ENCODE results near the gene TMEM125. TPM values are rescaled to one million over a fixed set of nuclear protein-coding genes. Genes with fewer than 3 reads are reported as not detected.

TMEM125 gene
- total RNA-seq, 2 experiments from 2014 or later = 0.12 TPM; not detected in 1

GRCh38 chr1:43304771-43305300 lies 35.1 kb downstream of the TMEM125 start:
- H3K27ac Mint-ChIP-seq = no peak overlapping the region
- ChIA-PET POLR2A (no interaction called here), CTCF (no interaction called here)
- no peak for DNase-seq
- H3K4me3 Mint-ChIP-seq = no peak overlapping the region
- H3K9me3 Mint-ChIP-seq = no peaks in the 10 kb centered on the region
- peaks cover 4% of the 10 kb centered on the region for H3K27me3 Mint-ChIP-seq
- intact Hi-C loops (cut with micrococcal nuclease) = no loop called here
- H3K4me1 Mint-ChIP-seq (ENCODE audit: low read depth) = no peaks in the 10 kb centered on the region
- H3K36me3 Mint-ChIP-seq = no peaks in the 10 kb centered on the region

- DNase-seq = no peak
- intact Hi-C loops (cut with micrococcal nuclease) = no loop called here
- H3K9me3 Mint-ChIP-seq = no peaks in the 10 kb centered on the region
- H3K27me3 Mint-ChIP-seq = peaks cover 4% of the 10 kb centered on the region
- H3K27ac Mint-ChIP-seq = no peak overlapping the region
- ChIA-PET CTCF (no interaction called here), POLR2A (no interaction called here)
- no peak overlapping the region for H3K4me3 Mint-ChIP-seq
- H3K4me1 Mint-ChIP-seq (ENCODE audit: low read depth) = no peaks in the 10 kb centered on the region
- no peaks in the 10 kb centered on the region for H3K36me3 Mint-ChIP-seq
Measured at GRCh38 chr1:43305461-43305860, 35.7 kb downstream of the TMEM125 start.

GRCh38 chr1:43305926-43306687 lies 36.3 kb downstream of the TMEM125 start:
- intact Hi-C loops (cut with micrococcal nuclease) = no loop called here
- H3K27ac Mint-ChIP-seq = no peak overlapping the region
- H3K27me3 Mint-ChIP-seq = peaks cover 4% of the 10 kb centered on the region
- H3K36me3 Mint-ChIP-seq = no peaks in the 10 kb centered on the region
- ChIA-PET POLR2A (no interaction called here), CTCF (no interaction called here)
- DNase-seq = no peak
- H3K4me3 Mint-ChIP-seq = no peak overlapping the region
- no peaks in the 10 kb centered on the region for H3K9me3 Mint-ChIP-seq
- no peaks in the 10 kb centered on the region for H3K4me1 Mint-ChIP-seq (ENCODE audit: low read depth)

- H3K36me3 Mint-ChIP-seq = no peaks in the 10 kb centered on the region
- ChIA-PET CTCF (no interaction called here), POLR2A (no interaction called here)
- no peaks in the 10 kb centered on the region for H3K4me1 Mint-ChIP-seq (ENCODE audit: low read depth)
- no peaks in the 10 kb centered on the region for H3K9me3 Mint-ChIP-seq
- no peak for DNase-seq
- H3K4me3 Mint-ChIP-seq = no peak overlapping the region
- H3K27ac Mint-ChIP-seq = no peak overlapping the region
- intact Hi-C loops (cut with micrococcal nuclease) = no loop called here
- peaks cover 4% of the 10 kb centered on the region for H3K27me3 Mint-ChIP-seq
Measured at GRCh38 chr1:43306688-43307457, 37.1 kb downstream of the TMEM125 start.

- Mint-ChIP-seq H3K27me3 (peaks cover 4% of the 10 kb centered on the region), H3K4me3 (no peak overlapping the region), H3K36me3 (no peaks in the 10 kb centered on the region), H3K9me3 (no peaks in the 10 kb centered on the region), H3K4me1 (ENCODE audit: low read depth) (no peaks in the 10 kb centered on the region), H3K27ac (no peak overlapping the region)
- CTCF ChIA-PET = no interaction called here
- no peak for DNase-seq
- intact Hi-C loops (cut with micrococcal nuclease) = no loop called here
- POLR2A ChIA-PET = no interaction called here
Measured at GRCh38 chr1:43307458-43308158, 37.8 kb downstream of the TMEM125 start.

- H3K9me3 Mint-ChIP-seq = no peaks in the 10 kb centered on the region
- intact Hi-C loops (cut with micrococcal nuclease) = no loop called here
- H3K36me3 Mint-ChIP-seq = no peaks in the 10 kb centered on the region
- CTCF ChIA-PET = no interaction called here
- DNase-seq = no peak
- no peaks in the 10 kb centered on the region for H3K4me1 Mint-ChIP-seq (ENCODE audit: low read depth)
- POLR2A ChIA-PET = no interaction called here
- H3K4me3 Mint-ChIP-seq = no peak overlapping the region
- H3K27me3 Mint-ChIP-seq = peaks cover 4% of the 10 kb centered on the region
- no peak overlapping the region for H3K27ac Mint-ChIP-seq
Measured at GRCh38 chr1:43308635-43309404, 39.0 kb downstream of the TMEM125 start.

GRCh38 chr1:43309405-43310025 lies 39.7 kb downstream of the TMEM125 start:
- Mint-ChIP-seq H3K4me3 (no peak overlapping the region), H3K27ac (no peak overlapping the region), H3K27me3 (peaks cover 4% of the 10 kb centered on the region), H3K4me1 (ENCODE audit: low read depth) (no peaks in the 10 kb centered on the region), H3K36me3 (no peaks in the 10 kb centered on the region), H3K9me3 (no peaks in the 10 kb centered on the region)
- CTCF ChIA-PET = no interaction called here
- intact Hi-C loops (cut with micrococcal nuclease) = no loop called here
- DNase-seq = no peak
- POLR2A ChIA-PET = no interaction called here

GRCh38 chr1:43311521-43311920 lies 41.7 kb downstream of the TMEM125 start:
- DNase-seq = no peak
- no peaks in the 10 kb centered on the region for H3K9me3 Mint-ChIP-seq
- intact Hi-C loops (cut with micrococcal nuclease) = no loop called here
- H3K4me3 Mint-ChIP-seq = no peak overlapping the region
- H3K27me3 Mint-ChIP-seq = peaks cover 4% of the 10 kb centered on the region
- H3K36me3 Mint-ChIP-seq = no peaks in the 10 kb centered on the region
- no peaks in the 10 kb centered on the region for H3K4me1 Mint-ChIP-seq (ENCODE audit: low read depth)
- ChIA-PET CTCF (no interaction called here), POLR2A (no interaction called here)
- no peak overlapping the region for H3K27ac Mint-ChIP-seq

- Mint-ChIP-seq H3K36me3 (no peaks in the 10 kb centered on the region), H3K27ac (no peak overlapping the region), H3K4me1 (ENCODE audit: low read depth) (no peaks in the 10 kb centered on the region), H3K27me3 (peaks cover 4% of the 10 kb centered on the region), H3K9me3 (no peaks in the 10 kb centered on the region), H3K4me3 (no peak overlapping the region)
- ChIA-PET POLR2A (no interaction called here), CTCF (no interaction called here)
- intact Hi-C loops (cut with micrococcal nuclease) = no loop called here
- DNase-seq = no peak
Measured at GRCh38 chr1:43312212-43312623, 42.4 kb downstream of the TMEM125 start.

GRCh38 chr1:43312663-43313515 lies 43.1 kb downstream of the TMEM125 start:
- POLR2A ChIA-PET = no interaction called here
- H3K27me3 Mint-ChIP-seq = peaks cover 1% of the 10 kb centered on the region

GRCh38 chr1:43313771-43314170 lies 44.0 kb downstream of the TMEM125 start:
- no peaks in the 10 kb centered on the region for H3K27me3 Mint-ChIP-seq
- intact Hi-C loops (cut with micrococcal nuclease) = no loop called here
- H3K4me1 Mint-ChIP-seq (ENCODE audit: low read depth) = no peaks in the 10 kb centered on the region
- no peak overlapping the region for H3K4me3 Mint-ChIP-seq
- no peaks in the 10 kb centered on the region for H3K36me3 Mint-ChIP-seq
- CTCF ChIA-PET = interaction anchor here (0.6 kb wide), 1 partner anchor 76 kb away, joined by 3 read pairs; no protein-coding TSS in a partner anchor
- POLR2A ChIA-PET = no interaction called here
- DNase-seq = no peak
- H3K27ac Mint-ChIP-seq = no peak overlapping the region
- H3K9me3 Mint-ChIP-seq = no peaks in the 10 kb centered on the region

More at GRCh38 chr1:43312663-43313515, 43.1 kb downstream of the TMEM125 start:
- Mint-ChIP-seq H3K4me3 (no peak overlapping the region), H3K27ac (no peak overlapping the region), H3K9me3 (no peaks in the 10 kb centered on the region), H3K36me3 (no peaks in the 10 kb centered on the region), H3K4me1 (ENCODE audit: low read depth) (no peaks in the 10 kb centered on the region)
- intact Hi-C loops (cut with micrococcal nuclease) = no loop called here
- CTCF ChIA-PET = no interaction called here
- no peak for DNase-seq

Data from activated CD4-positive, alpha-beta memory T cell treated with anti-CD3 and anti-CD28 coated beads for 36 hours (primary cell).